HEK293T (cell line): ENCODE measurements around the gene MGAM2.

ENCODE experiments used
- BHLHE40 ChIP-seq: fragments of 450-650 bp; IDR thresholded peaks from 2 replicates; pipeline ENCODE4 v1.6.1; 2016; ENCODE audit warnings: mild to moderate bottlenecking, moderate library complexity, borderline replicate concordance
- ELF4 ChIP-seq: fragments of 450-650 bp; IDR thresholded peaks from 2 replicates; pipeline ENCODE4 v1.6.1; 2017; ENCODE audit warnings: antibody characterized with exemption
- FOXA1 ChIP-seq: fragments of 450-650 bp; IDR thresholded peaks from 2 replicates; pipeline ENCODE4 v1.6.1; 2016; ENCODE audit warnings: mild to moderate bottlenecking
- FOXK2 ChIP-seq: fragments of 450-650 bp; IDR thresholded peaks from 2 replicates; pipeline ENCODE4 v1.6.1; 2016; ENCODE audit warnings: mild to moderate bottlenecking
- L3MBTL2 ChIP-seq: fragments of 450-650 bp; conservative IDR thresholded peaks from 2 replicates; pipeline ENCODE4 v1.6.1; 2016; ENCODE audit warnings: mild to moderate bottlenecking
- ZNF384 ChIP-seq: fragments of 450-650 bp; IDR thresholded peaks from 2 replicates; pipeline ENCODE4 v1.6.1; 2016

- no peak for TF ChIP-seq ELF4
- TF ChIP-seq L3MBTL2: no peak
- no peak for TF ChIP-seq FOXK2
- no peak for TF ChIP-seq FOXA1
- TF ChIP-seq ZNF384: no peak
- TF ChIP-seq BHLHE40: no peak
Measured at GRCh38 chr7:142139597-142140400, 28.3 kb downstream of the MGAM2 start.
